Measurements from ENCODE around the gene MRPS18A. TPM values are rescaled to one million over a fixed set of nuclear protein-coding genes. Genes with fewer than 3 reads are reported as not detected.

Gene MRPS18A
- total and polyA plus RNA-seq, 9 of the 15 experiments (the other 6 are each of a cell fraction or from before 2014, with no cell fraction given): 87.5 to 243 (median 125) TPM

- no peak for TF ChIP-seq C11orf30 (IDR thresholded peaks at IDR 0.05; ENCODE audit: low read depth)
- TF ChIP-seq THRB (CRISPR knock-in tag; conservative IDR thresholded peaks at IDR 0.05): peak; percentile 2; the same call in 1 of the 2 replicates
- TF ChIP-seq ZNF408 (CRISPR knock-in tag; IDR thresholded peaks at IDR 0.05; ENCODE audit: low read depth): no peak
- no peak for TF ChIP-seq DACH1 (IDR thresholded peaks at IDR 0.05; ENCODE audit: partially characterized antibody)
- peak; percentile 57 for TF ChIP-seq SIRT6 (IDR thresholded peaks at IDR 0.05; ENCODE audit: low read depth, low read length)
- TF ChIP-seq ZC3H8 (IDR thresholded peaks at IDR 0.05): no peak
- no peak for TF ChIP-seq NCOA2 (IDR thresholded peaks at IDR 0.05; ENCODE audit: partially characterized antibody in 2 of 2)
- TF ChIP-seq STAG1 (CRISPR knock-in tag; IDR thresholded peaks at IDR 0.05; ENCODE audit: borderline replicate concordance): no peak
- no peak for TF ChIP-seq KLF1 (tag; IDR thresholded peaks at IDR 0.05)
- TF ChIP-seq, protein P1, sequence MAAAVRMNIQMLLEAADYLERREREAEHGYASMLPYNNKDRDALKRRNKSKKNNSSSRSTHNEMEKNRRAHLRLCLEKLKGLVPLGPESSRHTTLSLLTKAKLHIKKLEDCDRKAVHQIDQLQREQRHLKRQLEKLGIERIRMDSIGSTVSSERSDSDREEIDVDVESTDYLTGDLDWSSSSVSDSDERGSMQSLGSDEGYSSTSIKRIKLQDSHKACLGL (CRISPR knock-in tag; IDR thresholded peaks at IDR 0.05; ENCODE audit: borderline replicate concordance, poor library complexity, severe bottlenecking): no peak
- TF ChIP-seq ZNF431 (CRISPR knock-in tag; IDR thresholded peaks at IDR 0.05): peak; percentile 52; the same call in 1 of the 2 replicates
- peak; percentile 68; the same call in 1 of the 2 replicates for TF ChIP-seq ZNF212 (CRISPR knock-in tag; IDR thresholded peaks at IDR 0.05)
- TF ChIP-seq DNMT1 (IDR thresholded peaks at IDR 0.05): no peak
- no peak for TF ChIP-seq FOXA1 (IDR thresholded peaks at IDR 0.05; ENCODE audit: borderline replicate concordance)
- no peak for TF ChIP-seq BDP1 (IDR thresholded peaks at IDR 0.05; ENCODE audit: insufficient read depth, insufficient read length)
These were observed 57.9 kb downstream of the MRPS18A start (continued) for GRCh38 chr6:43629505-43630300.
